NOMO-1 treated with DMSO at 0.1 percent for 48 hours (cell line): ENCODE measurements around the gene ZNF547.

Experiments
- DNase-seq: peaks from one replicate; lab custom pipeline; 2025; ENCODE audit not compliant: unreplicated experiment; lab: John Stamatoyannopoulos, UW

ZNF547 gene

GRCh38 chr19:57362997-57363687 is at the start of gene ZNF547, which contains the start of gene TRAPPC2B:
Gene ZNF547 (plus strand): TSS chr19:57363551. CDS start chr19:57368556, 5,005 bp downstream.
Gene TRAPPC2B (plus strand): TSS chr19:57363551. CDS start chr19:57364834, 1,283 bp downstream.
- peak; percentile 98 for DNase-seq

GRCh38 chr19:57314146-57314545 is 49.2 kb upstream of the ZNF547 start:
- DNase-seq, result no peak

- DNase-seq, result no peak
Observed at GRCh38 chr19:57317503-57317902, 45.8 kb upstream of the ZNF547 start.

GRCh38 chr19:57319869-57320179 is 43.5 kb upstream of the ZNF547 start:
- no peak for DNase-seq

GRCh38 chr19:57320180-57321084 is 42.9 kb upstream of the ZNF547 start, which contains the start of gene ZNF543:
Gene ZNF543 (plus strand): TSS chr19:57320472. CDS start chr19:57320854, 382 bp downstream.
- peak; percentile 92 for DNase-seq

GRCh38 chr19:57321116-57321515 is 42.2 kb upstream of the ZNF547 start:
- DNase-seq, result no peak

- DNase-seq, result peak; percentile 11
Observed at GRCh38 chr19:57321751-57322150, 41.6 kb upstream of the ZNF547 start.

GRCh38 chr19:57324992-57325391 is 38.4 kb upstream of the ZNF547 start:
- DNase-seq, result no peak

- no peak for DNase-seq
Observed at GRCh38 chr19:57327993-57328392, 35.4 kb upstream of the ZNF547 start.

- DNase-seq, result no peak
Observed at GRCh38 chr19:57334191-57334590, 29.2 kb upstream of the ZNF547 start.

GRCh38 chr19:57338877-57339276 is 24.5 kb upstream of the ZNF547 start:
- no peak for DNase-seq

- DNase-seq, result no peak
Observed at GRCh38 chr19:57342582-57342981, 20.8 kb upstream of the ZNF547 start.

GRCh38 chr19:57348136-57348535 is 15.2 kb upstream of the ZNF547 start:
- DNase-seq, result no peak

GRCh38 chr19:57350877-57351805 is 12.2 kb upstream of the ZNF547 start, which contains the start of gene ZNF304:
Gene ZNF304 (plus strand): TSS chr19:57351271. CDS start chr19:57351665, 394 bp downstream.
- DNase-seq, result peak; percentile 92

GRCh38 chr19:57351867-57352266 is 11.5 kb upstream of the ZNF547 start:
- DNase-seq, result no peak

GRCh38 chr19:57355916-57356315 is 7.4 kb upstream of the ZNF547 start:
- no peak for DNase-seq

- DNase-seq, result no peak
Observed at GRCh38 chr19:57357406-57357805, 5.9 kb upstream of the ZNF547 start.

- DNase-seq, result no peak
Observed at GRCh38 chr19:57359300-57359699, 4.1 kb upstream of the ZNF547 start.

GRCh38 chr19:57362419-57362818 is 932 bp upstream of the ZNF547 start:
- DNase-seq, result no peak

- no peak for DNase-seq
Observed at GRCh38 chr19:57363688-57364181, 384 bp downstream of the ZNF547 start.

- no peak for DNase-seq
Observed at GRCh38 chr19:57366776-57367175, 3.4 kb downstream of the ZNF547 start.
